ENCODE results near the gene HOXA1.

The HOXA1 gene

DNA sequence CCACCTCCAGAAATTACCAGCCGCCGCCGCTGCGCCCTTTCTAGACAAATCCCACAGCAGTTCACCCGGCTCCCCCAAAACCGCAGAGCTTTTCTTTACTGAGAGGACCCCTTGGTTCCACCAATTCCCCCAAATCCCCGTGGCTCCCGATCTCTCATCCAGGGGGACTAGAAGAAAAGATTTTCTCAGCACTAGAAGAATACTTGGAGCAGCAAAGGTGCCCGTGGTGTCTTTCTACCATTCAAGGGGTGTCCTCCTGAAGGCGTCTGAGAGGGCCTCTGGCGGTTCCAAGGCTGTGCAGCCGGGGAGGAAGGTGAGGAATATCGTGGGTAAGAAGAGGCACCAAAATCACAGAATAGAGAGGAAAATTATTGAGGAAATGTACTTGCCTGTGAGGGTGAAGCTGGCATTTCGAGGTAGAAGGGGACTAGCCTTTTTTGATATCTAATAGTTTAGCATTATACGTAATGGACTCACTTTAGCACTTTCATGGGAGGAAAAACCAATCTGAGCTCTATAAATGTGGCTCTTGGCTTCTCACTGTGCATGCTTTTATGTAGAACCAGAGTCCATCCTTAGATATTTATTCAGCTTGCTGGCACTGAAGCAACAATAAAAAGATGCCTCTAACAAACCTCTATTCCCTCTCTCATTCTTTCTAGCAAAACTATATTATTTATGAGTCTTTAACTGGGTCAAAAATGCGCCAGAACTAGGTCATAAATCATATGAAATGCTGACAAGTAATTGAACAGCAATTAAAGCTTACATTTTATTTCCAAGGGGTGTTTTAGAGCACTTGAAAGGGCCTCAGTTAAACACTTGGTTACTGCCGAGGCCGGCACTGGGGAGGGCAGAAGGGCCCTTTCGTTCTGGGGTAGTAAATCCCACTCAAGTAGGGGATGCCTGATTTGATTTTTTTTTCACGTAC is 20.5 kb upstream of the HOXA1 start:
- DNase-seq: no peak

- DNase-seq: no peak
Observed at GRCh38 chr7:27115221-27116026, 19.6 kb upstream of the HOXA1 start.

DNA sequence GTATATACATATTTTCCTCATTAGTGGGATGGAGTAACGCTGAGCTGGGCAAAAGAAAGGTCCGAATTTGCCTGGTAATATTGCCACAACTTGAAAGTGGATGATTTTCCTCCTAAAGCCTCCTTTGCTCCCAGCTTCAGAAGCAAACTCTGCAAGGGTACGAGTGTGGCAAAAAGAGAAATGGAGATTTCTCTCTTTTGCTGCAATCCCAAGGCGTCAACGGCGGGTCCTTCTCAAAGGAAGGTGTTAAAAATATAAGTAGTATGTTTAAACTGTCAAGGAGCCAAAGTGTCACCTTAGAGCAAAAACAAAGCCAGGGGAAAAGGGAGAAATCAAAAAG is 19.1 kb upstream of the HOXA1 start:
- DNase-seq: no peak

DNA sequence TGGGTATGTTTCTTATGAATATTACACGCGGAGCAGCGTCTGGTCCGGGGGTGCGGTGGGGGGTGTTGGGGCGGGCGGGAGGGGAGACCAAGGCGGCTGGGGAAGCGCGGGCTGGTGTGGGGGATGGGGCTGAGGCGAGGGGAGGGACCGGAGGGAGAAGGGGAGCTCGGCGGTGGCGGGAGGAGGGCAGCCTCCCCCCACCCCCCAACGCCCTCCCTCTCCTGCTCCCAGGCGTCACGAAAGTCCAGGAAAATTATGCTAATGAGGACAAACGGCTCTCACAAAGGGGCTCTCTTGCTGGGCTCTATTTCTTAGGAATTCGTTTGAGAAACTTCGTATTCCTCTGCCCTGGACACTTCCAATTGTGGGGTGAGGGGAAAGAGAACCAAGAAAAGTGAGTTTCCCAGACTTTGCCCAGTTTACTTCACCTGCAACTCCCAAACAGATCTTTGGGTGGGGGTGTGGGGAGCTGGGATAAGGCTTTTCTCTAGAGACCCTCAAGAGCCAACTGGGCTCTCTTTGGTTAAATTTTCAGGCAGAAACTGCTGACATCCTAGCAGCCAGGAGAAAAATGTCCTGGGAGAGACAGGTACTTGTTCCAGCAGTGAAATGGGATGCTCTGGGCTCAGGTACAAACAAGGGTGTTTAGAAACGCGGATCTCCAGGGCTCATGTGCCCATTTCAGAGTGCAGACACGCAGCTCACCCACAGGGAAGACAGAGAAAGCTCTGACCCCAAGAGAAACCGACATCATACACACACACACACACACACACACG is 18.4 kb upstream of the HOXA1 start:
- DNase-seq: no peak

- DNase-seq: no peak
Observed at GRCh38 chr7:27112955-27113949, 17.5 kb upstream of the HOXA1 start.

GRCh38 chr7:27112361-27112760 is 16.6 kb upstream of the HOXA1 start:
- DNase-seq: no peak

GRCh38 chr7:27111751-27112277 is 16.0 kb upstream of the HOXA1 start:
- DNase-seq: no peak

DNA sequence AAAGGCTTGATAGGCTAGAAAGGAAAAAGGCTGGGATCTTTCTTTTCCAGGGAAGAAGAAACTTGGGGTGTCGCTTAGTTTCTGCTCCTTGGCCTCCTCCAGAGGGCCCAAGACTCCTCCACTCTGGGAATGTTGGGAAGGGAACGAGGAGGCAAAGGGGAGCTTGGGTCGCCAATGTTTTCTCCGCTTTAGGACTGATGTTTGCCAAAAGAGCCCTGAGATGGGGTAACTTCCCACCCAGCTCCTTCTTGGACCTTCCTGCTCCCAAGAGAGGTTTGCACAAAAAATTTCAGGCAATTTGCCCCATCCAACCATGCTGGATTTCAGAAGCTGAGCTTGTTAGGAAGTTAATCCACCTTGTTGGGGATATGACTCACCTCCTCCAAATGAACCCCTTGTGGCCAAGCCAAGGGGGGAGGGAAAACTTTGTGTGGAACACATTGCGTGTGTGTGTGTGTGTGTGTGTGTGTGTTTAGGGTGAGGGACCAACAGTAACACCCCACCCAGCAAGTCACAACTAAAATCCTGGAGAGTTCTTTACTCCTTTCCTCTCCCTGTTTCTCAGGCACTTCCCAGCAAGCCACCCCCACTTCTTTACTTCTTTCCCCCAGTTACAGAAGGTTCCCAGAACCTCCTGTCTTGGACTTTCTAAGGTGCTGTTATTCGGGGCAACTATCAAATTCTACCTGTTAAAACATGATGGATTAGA is 15.4 kb upstream of the HOXA1 start:
- DNase-seq: no peak

DNA sequence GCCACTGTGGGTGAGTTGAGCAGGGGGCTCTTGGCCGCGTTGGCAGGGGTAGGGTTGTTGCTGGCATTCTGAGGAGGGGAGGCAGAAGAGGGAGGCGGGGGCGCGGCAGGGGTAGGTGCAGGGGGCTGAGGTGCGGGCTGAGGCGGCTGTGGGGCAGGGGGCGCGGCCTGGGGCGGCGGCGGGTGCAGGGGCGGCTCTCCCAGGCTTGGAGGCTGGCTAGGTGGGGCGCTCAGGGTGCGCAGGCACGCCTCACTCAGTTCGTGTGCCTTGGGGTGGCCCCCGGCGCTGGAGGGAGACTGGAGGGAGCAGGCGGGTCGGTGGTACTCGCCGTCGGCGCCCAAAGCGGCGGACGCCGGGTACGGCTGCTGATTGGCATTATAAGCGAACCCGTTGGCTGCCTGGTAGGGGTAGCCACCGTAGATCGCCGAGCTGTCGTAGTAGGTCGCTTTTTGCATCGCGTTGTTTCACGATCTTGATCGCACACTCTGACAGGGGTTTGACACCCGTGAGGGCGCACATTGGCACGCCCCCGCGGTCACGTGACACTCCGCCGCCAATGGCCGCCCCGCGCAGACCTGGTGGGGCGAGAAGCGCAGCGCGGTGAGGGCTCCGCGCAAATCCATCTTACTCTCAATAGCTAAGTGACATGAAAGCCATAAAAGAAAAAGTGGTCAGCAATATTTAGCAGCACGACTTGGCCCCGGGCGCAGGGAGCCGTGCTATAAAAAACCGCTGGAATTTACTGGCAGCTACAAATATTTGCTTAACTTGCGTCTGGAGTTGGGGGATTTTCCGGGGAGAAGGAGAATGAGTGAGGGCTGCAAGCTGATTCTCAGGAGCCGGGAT is 14.6 kb upstream of the HOXA1 start:
- no peak for DNase-seq

GRCh38 chr7:27109466-27110185 is 13.8 kb upstream of the HOXA1 start:
- DNase-seq: no peak

GRCh38 chr7:27108390-27109127 is 12.8 kb upstream of the HOXA1 start:
- DNase-seq: no peak

GRCh38 chr7:27107391-27108381 is 11.9 kb upstream of the HOXA1 start:
- DNase-seq: no peak

DNA sequence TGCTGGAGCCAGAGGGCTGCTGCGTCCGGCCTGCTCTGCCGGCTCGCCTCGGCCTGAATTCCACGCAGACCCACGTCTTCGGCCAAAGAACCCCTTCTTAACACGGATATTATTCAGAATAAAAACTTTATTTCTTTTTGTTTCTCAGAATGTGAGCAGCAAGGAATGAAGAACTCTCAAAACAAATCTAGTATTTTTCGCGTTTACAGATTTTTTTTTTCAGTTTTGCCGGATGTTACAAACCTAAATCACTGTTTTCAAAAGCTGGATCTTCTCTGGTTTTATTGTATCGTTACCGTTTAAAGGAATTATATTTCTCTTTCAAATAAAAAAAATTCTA is 11.1 kb upstream of the HOXA1 start:
- DNase-seq: no peak

DNA sequence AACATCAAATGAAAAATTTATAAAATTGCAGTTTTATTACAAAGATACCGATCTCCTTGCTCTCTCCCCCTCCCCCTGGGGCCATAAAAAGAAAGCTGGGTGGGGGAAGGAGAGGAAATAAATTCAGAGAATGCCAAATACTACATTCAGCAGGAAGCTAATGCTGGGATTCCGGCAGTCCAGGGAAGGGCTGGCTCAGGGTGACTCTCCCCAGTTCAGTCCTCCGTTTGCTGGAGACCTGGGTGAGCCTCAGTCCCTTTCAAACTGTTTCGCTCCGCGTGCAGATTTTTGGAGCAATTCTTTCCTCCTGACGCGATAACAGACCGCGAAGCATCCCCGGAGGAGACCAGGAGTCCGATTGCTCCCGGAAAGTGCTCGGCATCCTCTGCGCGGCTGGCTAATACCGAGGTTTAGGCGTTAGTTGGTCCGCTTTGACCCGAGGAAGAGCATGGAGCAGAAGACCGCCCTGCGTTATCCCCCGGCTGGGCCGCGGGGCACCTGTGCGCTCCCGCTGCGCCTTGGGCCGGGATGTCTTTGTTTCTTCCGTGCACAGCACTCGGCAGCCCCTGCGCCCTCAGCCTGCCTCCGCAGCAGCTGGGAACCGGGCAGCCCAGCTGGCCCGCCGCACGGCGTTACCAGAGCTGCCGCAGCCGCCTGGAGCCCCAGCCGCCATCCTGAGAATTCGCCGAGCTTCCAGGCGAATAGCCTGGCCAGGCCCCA is 10.5 kb upstream of the HOXA1 start:
- DNase-seq: no peak

DNA sequence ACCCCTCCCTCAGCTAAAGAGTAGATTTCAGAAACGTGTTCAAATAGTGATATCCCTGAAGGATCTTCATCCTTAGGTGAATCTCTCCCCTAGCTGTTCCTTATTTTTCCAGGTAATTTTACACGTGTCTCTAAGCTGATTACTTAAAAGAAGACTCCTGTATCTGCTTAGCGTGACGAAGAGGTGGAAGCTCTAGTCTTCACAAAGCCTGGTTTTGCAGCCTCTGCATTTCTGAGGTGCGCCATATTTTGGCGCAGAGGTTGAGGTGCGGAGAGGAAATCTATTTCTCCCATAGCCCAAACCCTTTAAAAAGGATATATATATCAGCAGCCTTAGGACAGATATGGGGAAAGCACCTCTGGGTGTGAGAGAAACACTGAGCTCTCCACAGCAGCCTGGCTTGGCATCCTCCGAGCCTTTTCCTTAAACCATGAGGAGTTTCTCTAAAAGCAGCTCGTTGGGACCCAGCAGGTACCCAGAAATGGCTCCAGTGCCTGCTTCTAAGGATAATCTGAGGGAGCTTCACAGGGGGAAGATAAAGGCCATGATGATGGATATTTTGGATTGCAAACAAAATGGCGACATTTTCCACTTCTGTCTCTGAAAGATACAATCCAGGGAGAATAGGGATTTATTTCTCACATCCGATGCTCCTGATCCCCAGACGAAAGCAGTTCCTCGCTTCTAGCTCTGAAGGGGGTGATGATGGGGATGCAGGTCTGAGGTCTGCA is 9.7 kb upstream of the HOXA1 start:
- no peak for DNase-seq

Measured in NCI-H2171 (cell line).